Sigmoid colon (tissue), 4 donors: ENCODE measurements around the gene TSHZ1.

Source experiments
- CTCF ChIP-seq, 4 experiments: fragments of 450-650 bp in 3 of 4; fragments of 200-600 bp in 1 of 4; IDR thresholded peaks; one replicate each; pipeline ENCODE4 v1.5.1; 2016 to 2019; ENCODE audit warnings: antibody characterized with exemption in 4 of 4, mild to moderate bottlenecking in 3 of 4, moderate library complexity in 2 of 4
- EP300 ChIP-seq, 4 donors: sonication (generic); formaldehyde crosslinking; IDR thresholded peaks; one replicate each; pipeline ENCODE4 v1.6.1; 2017; ENCODE audit warnings: antibody characterized with exemption in 4 of 4
- POLR2A ChIP-seq, 2 donors: fragments of 450-650 bp; IDR thresholded peaks; one replicate each; pipeline ENCODE4 v1.6.1; 2016; ENCODE audit warnings: antibody characterized with exemption in 2 of 2, mild to moderate bottlenecking in 2 of 2, moderate library complexity in 2 of 2

DNA sequence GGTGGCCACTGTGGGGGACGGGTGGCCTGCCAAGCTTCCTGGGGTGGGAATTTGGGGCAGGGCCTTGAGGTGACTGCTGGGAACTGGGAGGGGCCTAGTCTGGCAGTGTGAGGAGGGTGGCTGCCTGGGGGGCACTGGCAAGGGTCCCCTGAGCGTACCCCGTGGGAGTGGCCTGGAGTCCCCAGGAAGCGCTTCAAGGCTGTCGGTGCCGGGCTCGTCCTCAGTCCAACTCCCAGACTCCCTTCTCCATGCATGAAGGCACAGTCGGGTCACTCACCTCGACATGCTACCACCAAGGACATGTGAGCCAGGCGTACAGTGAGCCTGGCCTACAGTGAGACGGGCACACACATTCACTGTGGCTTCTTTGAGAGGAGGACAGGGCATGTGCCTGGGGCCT is 111.6 kb downstream of the TSHZ1 start:
- no peak for TF ChIP-seq CTCF (IDR thresholded peaks at IDR 0.05)
- TF ChIP-seq EP300 (IDR thresholded peaks at IDR 0.05), result no peak
- no peak for TF ChIP-seq POLR2A (IDR thresholded peaks at IDR 0.05)
